ENCODE data around the gene PNPLA2. TPM values are rescaled to one million over a fixed set of nuclear protein-coding genes. Genes with fewer than 3 reads are reported as not detected.

PNPLA2 gene
- total and polyA plus RNA-seq, 2 of the 8 experiments (the other 6 are each of a cell fraction or from before 2014, with no cell fraction given) = 30.9 to 62.1 TPM

DNA sequence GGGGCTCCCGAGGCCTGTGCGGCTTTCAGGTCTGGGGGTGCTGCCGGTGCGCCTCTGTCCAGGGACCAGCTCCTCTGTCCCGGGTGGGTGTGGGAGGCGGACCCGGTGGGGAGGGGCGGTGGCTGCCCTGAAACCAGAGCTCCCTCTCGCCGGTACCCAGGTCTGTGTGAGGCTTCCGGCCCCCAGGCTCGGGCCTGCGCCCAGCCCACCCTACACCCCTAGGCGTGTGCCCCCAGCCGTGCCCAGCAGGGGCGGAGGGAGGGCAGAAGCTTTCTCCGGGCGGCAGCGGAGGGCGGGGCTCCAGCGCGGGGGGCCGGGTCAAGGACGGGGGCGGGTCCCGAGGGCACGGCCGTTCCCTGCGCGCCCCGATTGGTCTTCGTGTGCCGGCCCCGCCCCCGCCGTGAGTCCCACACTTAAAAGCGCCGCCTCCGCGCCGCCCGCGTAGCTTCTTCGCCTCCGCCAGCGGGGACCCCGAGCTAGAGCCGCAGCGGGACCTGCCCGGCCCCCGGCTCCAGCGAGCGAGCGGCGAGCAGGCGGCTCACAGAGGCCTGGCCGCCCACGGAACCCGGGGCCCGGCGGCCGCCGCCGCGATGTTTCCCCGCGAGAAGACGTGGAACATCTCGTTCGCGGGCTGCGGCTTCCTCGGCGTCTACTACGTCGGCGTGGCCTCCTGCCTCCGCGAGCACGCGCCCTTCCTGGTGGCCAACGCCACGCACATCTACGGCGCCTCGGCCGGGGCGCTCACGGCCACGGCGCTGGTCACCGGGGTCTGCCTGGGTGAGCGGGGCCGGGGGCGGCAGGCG is 616 bp downstream of the PNPLA2 start (continued):
- TF ChIP-seq CHD7 (IDR thresholded peaks at IDR 0.05; ENCODE audit: insufficient replicate concordance, low read length) (no peak), GABPA (IDR thresholded peaks at IDR 0.05; ENCODE audit: borderline replicate concordance, insufficient read depth, low read length) (no peak), ATF2 (IDR thresholded peaks at IDR 0.05; ENCODE audit: low read length) (no peak), ATF3 (IDR thresholded peaks at IDR 0.05; ENCODE audit: insufficient read depth, low read depth, low read length) (no peak), EP300 (IDR thresholded peaks at IDR 0.05; ENCODE audit: borderline replicate concordance in 1 of 2, low read depth in 2 of 2, low read length in 2 of 2) (no peak), ZNF274 (IDR thresholded peaks at IDR 0.05; ENCODE audit: borderline replicate concordance, extremely low read depth, low read length) (no peak)

Data from H1 (cell line).